HG02678 (cell line): Measurements from ENCODE around the gene SLC11A2.
"Not testable (repeated sequence)": the region's sequence is repeated elsewhere in the genome, so short reads cannot be mapped to it uniquely, and the experiment has no call there.

Experiments used
- ATAC-seq: cut with Tn5 transposase; IDR thresholded peaks from one replicate; pipeline ENCODE4 v1.9.1; 2021; ENCODE audit warnings: mild to moderate bottlenecking, moderate library complexity; ENCODE audit not compliant: unreplicated experiment

The SLC11A2 gene

GRCh38 chr12:50991291-50991690 lies 34.9 kb downstream of the SLC11A2 start:
- no peak for ATAC-seq

GRCh38 chr12:50990791-50991190 lies 35.4 kb downstream of the SLC11A2 start:
- ATAC-seq, result no peak

- no peak for ATAC-seq
These were observed 35.9 kb downstream of the SLC11A2 start for GRCh38 chr12:50990147-50990727.

GRCh38 chr12:50988871-50989270 lies 37.3 kb downstream of the SLC11A2 start:
- ATAC-seq, result no peak

- ATAC-seq, result no peak
These were observed 38.1 kb downstream of the SLC11A2 start for GRCh38 chr12:50988051-50988450.

GRCh38 chr12:50986966-50987737 lies 39.0 kb downstream of the SLC11A2 start:
- no peak for ATAC-seq

- ATAC-seq, result no peak
These were observed 40.9 kb downstream of the SLC11A2 start for GRCh38 chr12:50985322-50985721.

GRCh38 chr12:50984586-50985298 lies 41.4 kb downstream of the SLC11A2 start:
- no peak for ATAC-seq

GRCh38 chr12:50981319-50982239 lies 44.6 kb downstream of the SLC11A2 start:
- no peak for ATAC-seq

- no peak for ATAC-seq
These were observed 45.6 kb downstream of the SLC11A2 start for GRCh38 chr12:50980545-50980944.

GRCh38 chr12:50979369-50980052 lies 46.7 kb downstream of the SLC11A2 start:
- no peak for ATAC-seq

GRCh38 chr12:50971946-50972345 lies 54.2 kb downstream of the SLC11A2 start:
- ATAC-seq, result no peak

- ATAC-seq, result no peak
These were observed 61.8 kb downstream of the SLC11A2 start for GRCh38 chr12:50964432-50964831.

- no peak for ATAC-seq
These were observed 64.5 kb downstream of the SLC11A2 start for GRCh38 chr12:50961708-50962107.

GRCh38 chr12:50960130-50960529 lies 66.1 kb downstream of the SLC11A2 start:
- no peak for ATAC-seq

GRCh38 chr12:50955697-50956096 lies 70.5 kb downstream of the SLC11A2 start:
- ATAC-seq, result no peak

- ATAC-seq, result no peak
These were observed 70.9 kb downstream of the SLC11A2 start for GRCh38 chr12:50955288-50955687.

GRCh38 chr12:50954789-50955188 lies 71.4 kb downstream of the SLC11A2 start:
- ATAC-seq, result not testable (repeated sequence)

- ATAC-seq, result no peak
These were observed 73.1 kb downstream of the SLC11A2 start for GRCh38 chr12:50953047-50953446.

GRCh38 chr12:50952510-50952909 lies 73.7 kb downstream of the SLC11A2 start, which contains the start of gene HIGD1C:
Gene HIGD1C, plus strand, starts transcription at chr12:50952544. Its CDS starts 1,455 bp downstream, at chr12:50953999.
- ATAC-seq, result no peak
